T-helper 2 cell (primary cell): ENCODE data around the gene IZUMO1.
A peak's percentile ranks its signal among the peaks of the same experiment; 100 is the strongest.

ENCODE experiments used
- DNase-seq, 5 experiments: peaks; one replicate each; pipeline versions ENCODE4 v3.0.0 to v3.0.0-alpha.2; 2012 to 2022

IZUMO1 gene

DNA sequence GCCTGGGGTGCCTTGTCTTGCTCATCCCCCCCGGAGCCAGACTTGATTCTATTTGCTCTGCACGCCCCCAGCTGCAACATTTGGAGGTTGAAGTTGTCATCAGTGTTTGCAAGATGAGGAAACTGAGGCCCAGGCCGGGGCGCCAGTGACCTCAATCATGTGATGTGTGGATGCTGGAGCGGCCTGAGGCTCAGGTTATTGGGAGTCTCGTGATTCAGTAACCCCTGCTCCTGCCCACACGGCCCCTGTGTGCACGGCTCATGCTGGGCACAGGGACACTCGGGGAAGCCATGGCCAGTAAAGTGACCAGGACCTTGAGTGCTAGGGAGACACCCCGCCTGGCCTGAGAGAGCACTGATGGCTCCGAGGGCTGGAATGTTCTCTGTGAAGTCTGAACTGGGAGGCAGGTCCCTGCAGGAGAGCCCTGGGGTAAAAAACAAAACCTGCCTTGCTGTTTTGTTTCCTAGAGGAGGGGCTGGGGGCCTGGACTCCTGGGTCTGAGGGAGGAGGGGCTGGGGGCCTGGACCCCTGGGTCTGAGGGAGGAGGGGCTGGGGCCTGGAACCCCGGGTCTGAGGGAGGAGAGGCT lies 10.5 kb upstream of the IZUMO1 start:
- DNase-seq = no peak

DNA sequence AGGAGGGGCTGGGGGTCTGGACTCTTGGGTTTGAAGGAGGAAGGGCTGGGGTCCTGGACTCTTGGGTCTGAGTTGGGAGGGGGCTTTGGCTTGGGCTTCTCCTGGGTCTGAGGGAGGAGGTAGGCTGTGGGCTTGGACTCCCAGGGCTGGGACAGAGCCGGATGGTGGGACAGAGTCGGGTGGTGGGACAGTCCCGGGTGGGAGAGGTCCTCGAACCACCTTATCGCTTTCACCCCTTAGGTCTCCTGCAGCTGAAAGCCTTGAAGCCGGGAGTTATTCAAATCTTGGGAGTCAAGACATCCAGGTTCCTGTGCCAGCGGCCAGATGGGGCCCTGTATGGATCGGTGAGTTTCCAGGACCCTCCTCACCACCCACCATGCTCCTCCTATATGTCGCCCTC lies 10.0 kb upstream of the IZUMO1 start:
- no peak for DNase-seq

DNA sequence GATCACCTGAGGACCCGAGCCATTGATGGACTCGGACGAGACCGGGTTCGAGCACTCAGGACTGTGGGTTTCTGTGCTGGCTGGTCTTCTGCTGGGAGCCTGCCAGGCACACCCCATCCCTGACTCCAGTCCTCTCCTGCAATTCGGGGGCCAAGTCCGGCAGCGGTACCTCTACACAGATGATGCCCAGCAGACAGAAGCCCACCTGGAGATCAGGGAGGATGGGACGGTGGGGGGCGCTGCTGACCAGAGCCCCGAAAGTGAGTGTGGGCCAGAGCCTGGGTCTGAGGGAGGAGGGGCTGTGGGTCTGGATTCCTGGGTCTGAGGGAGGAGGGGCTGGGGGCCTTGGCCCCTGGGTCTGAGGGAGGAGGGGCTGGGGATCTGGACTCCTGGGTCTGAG lies 9.5 kb upstream of the IZUMO1 start:
- DNase-seq = no peak

DNA sequence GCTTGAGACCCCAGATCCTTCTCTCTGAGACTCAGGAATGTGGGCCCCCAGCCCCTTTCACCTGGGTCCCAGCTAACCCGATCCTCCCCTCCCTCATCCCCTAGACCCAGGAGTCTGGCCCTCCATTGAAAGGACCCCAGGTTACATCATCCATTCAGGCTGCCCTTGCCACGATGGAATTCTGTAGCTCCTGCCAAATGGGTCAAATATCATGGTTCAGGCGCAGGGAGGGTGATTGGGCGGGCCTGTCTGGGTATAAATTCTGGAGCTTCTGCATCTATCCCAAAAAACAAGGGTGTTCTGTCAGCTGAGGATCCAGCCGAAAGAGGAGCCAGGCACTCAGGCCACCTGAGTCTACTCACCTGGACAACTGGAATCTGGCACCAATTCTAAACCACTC lies 9.1 kb upstream of the IZUMO1 start:
- DNase-seq = no peak

DNA sequence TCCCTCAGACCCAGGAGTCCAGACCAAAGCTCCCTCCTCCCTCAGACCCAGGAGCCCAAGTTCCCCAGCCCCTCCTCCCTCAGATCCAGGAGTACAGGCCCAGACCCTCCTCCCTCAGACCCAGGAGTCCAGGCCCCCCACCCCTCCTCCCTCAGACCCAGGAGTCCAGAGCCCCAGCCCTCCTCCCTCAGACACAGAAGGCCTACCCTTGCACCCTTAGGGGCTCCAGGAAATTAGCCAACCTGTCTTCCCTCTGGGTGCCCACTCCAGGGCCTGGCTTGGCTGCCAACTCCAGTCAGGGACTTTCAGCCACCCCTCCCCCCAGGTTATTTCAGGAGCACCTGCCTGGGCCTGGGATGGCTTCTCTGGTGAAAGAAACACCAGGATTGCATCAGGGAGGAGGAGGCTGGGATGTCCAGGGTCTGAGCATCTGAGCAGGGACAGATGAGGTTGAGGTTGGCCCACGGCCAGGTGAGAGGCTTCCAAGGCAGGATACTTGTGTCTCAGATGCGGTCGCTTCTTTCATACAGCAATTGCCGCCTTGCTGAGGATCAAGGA lies 8.5 kb upstream of the IZUMO1 start, which contains the start of gene FGF21:
Gene FGF21, plus strand, starts transcription at position 441 of the 558 bp plus-strand sequence. CDS start 713 bp downstream, outside the sequence.
- DNase-seq = no peak

DNA sequence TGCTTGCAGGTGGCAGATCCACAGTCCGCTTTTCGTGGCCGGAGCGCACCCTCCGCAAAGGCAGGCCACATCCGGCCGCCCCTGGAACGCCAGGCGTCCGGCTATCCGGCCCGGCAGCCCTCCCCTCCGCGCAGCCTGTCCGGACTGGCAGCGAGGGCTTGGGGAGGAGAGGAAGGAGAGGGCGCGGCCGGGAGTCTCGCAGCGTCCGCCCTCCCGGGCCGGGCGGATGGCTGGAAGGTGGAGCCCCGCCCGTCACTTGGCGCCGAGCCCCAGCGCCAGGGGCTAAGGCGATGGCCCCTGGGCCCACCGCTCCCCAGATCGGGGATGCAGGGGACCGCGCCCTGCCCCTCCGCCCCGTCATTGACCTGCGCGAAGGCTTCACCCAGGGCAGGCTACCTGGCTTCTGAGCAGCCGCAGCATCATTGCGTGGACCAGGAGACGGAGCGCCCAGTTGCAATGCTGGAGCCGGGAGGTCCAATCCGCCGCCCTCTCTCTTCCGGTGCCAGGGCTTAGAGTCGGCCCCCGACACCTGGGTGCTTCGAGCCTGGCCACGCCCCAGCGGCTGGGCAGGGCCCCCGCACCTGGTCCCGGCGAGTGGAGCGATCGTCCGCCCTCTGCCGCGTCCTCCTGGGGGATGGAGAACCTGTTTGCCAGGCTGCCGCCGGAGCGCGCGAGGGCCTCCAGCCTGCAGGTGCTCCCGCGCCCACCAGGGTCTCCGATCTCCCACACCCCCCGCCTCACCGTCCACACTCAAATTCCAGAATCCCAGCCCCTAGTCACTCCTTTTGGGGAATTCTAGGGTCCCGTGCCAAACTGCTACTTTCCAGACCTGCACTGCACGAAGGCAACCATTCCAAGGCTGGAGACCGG lies 6.0 kb upstream of the IZUMO1 start, which contains the start of gene FUT1:
Gene FUT1, minus strand, starts transcription at position 146 of the 870 bp plus-strand sequence. CDS start 1,360 bp downstream, outside the sequence.
- DNase-seq = peak in 1 of 5 experiments; percentile 35

DNA sequence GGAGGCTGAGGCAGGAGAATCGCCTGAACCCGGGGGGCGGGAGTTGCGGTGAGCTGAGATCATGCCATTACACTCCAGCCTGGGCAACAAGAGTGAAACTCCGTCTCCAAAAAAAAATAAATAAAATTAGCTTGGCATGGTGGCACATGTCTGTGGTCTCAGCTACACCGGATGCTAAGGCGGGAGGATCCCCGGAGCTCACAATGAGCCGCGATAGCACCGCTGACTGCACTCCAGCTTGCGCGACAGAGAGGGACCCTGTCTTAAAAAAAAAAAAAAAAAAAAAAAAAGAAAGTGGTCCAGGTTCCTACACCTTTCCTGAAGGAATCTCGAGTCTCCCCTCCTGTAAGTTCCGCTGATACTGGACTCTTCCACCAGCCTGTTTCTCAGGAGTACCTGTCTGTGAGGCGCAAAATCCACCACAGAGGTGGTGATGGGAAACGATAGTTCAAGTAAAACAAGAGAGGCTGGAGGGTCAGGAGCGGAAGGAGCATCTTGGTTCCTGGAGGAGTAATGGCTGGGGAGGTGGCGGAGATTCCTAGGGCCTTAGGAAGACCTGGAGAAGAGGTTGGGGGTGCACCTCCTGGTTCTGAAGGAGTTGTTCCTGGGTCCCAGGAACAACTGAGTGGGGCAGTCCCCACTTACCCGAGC lies 5.3 kb upstream of the IZUMO1 start:
- DNase-seq = peak in 1 of 5 experiments; percentile 44

DNA sequence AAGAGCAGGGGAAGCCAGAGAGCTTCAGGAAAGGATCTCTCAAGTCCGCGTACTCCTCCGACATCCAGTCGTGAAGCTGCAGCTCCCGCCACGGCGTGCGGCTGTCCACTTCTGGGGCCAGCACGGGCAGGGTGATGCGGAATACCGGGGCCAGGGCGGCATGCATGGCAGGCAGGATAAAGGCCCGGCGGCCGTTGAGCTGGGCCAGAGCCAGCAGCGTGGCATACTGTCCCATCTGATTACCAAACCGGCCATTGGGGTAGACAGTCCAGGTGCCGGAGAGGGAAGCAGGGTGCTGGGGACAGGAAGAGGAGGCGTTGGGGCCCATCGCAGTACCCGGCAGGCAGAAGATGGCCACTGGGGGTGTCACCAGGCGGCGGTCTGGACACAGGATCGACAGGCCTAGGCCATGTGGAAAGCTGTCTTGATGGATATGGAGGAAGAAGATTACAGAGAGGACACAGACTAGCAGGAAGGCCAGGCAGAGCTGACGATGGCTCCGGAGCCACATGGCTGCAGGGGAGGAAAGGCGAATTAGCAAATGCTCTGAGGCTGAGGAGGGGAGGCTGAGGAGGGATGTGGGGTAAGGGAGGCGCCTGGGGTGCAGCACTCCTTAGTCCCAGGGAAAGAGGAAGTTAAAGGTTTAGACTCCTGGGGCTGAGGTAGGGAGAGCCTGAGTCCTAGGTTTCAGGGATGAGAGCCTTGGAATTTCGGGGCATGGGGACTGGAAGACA lies 4.2 kb upstream of the IZUMO1 start:
- no peak for DNase-seq

DNA sequence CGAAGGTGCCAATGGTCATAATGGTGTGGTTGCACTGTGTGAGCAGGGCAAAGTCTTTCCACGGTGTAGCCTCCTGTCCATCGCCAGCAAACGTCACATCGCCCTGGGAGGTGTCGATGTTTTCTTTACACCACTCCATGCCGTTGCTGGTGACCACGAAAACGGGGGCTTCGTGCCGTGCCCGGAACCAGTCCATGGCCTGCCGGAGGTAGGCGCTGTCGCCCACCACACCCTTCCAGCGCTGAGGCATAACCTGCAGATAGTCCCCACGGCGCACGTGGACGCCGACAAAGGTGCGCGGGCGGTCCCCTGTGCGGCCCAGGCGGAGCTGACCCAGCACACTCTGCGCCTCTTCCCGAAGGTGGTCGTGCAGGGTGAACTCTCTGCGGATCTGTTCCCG lies 3.6 kb upstream of the IZUMO1 start:
- DNase-seq = no peak

DNA sequence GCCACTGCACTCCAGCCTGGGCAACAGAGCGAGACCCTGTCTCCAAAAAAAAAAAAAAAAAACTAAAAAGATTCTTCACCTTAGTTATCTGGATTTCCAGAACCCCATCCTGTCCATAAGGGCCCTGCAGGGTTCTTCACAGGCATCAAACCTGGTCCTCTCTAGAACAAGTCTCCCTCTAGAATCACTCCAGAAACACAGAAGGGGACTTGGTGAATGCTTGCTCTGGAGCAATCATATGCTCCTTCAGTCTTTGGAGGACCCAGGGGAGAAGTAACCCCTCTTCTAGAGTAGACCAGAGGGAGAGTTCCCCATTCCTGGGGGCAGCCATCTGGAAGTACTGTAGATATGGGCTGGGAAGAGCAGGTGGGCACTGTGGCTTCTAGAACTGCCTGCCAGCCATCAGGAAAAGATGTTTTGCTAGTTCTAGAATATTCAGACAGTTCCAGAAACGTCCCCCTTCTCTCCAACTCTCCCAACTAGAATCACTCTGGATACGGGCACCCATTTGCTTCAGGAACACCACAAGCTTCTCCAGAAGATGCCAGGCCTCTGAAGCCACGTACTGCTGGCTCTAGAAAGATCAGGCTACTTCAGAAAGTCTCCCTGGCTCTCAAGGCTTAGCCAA lies 3.0 kb upstream of the IZUMO1 start:
- no peak for DNase-seq

DNA sequence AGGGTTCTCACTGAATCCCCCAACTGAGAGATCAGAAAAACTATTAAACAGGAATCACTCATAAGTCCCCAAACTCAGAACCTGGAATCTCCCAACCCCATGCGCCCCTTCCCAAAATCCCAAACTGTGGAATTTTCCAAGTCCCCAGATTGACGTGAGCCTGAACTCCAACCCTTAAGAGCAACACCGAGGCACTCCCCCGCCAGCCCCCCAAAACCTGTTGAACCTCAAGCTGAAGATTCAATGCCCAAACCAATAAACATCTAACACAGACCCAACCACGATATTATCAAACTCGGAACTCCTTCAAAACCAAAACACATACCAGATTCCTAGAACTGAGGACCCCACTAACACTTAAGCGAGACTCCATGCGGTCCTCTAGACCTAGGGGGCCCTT lies 599 bp downstream of the IZUMO1 start:
- DNase-seq = no peak

DNA sequence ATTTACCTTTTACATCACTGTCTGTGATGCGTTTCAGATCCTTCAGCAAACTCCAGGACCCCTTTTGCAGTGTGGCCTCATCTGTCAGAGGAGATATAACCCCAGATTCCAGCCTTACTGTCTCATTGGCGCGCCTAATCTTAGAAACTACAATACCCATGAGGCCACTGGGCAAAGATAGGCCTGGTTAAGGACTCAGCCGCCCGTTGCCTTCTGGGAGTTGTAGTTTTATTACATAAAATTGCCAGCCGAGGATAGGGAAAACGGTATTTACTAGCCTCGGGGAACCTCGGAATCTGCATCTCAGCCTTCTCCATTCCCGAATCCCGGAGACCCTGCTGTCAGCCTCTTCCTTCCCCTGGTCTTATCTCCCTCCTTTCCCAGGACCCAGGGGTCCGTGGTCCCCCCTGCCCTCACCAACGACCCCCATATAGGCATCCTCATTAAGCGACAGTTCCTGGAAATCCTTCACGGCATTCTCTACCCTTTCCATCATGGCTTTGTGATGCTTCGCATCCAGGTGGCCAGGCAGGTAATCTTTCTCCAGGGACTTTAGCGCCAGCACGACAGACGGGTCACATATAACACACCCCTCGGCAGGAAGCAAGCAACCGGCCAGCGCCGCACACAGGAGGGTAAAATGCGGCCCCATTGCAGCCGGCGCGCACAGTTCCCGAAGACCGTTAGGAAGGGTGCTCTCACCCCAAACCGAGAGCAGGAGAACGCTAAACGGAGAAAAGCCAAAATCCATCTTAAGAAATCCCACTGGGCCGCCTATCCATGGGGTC lies 1.3 kb downstream of the IZUMO1 start:
- peak in 4 of 5 experiments; percentile 18 to 74 (median 39) for DNase-seq

DNA sequence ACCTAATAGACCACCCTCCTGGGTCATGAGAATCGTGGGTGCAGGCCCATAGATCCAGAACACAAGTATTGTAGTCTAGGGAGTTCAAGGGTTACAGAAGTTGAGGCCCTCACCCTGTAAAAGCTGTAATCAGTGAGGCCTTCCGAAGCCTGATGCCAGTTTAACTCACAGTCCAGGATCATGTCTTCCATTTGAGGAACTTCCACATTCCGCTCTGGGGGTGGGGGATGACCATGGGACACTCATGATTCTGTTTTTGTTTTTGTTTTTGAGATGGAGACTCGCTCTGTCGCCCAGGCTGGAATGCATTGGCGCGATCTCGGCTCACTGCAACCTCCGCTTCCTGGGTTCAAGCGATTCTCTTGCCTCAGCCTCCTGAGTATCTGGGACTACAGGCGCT lies 4.6 kb downstream of the IZUMO1 start:
- DNase-seq = no peak

DNA sequence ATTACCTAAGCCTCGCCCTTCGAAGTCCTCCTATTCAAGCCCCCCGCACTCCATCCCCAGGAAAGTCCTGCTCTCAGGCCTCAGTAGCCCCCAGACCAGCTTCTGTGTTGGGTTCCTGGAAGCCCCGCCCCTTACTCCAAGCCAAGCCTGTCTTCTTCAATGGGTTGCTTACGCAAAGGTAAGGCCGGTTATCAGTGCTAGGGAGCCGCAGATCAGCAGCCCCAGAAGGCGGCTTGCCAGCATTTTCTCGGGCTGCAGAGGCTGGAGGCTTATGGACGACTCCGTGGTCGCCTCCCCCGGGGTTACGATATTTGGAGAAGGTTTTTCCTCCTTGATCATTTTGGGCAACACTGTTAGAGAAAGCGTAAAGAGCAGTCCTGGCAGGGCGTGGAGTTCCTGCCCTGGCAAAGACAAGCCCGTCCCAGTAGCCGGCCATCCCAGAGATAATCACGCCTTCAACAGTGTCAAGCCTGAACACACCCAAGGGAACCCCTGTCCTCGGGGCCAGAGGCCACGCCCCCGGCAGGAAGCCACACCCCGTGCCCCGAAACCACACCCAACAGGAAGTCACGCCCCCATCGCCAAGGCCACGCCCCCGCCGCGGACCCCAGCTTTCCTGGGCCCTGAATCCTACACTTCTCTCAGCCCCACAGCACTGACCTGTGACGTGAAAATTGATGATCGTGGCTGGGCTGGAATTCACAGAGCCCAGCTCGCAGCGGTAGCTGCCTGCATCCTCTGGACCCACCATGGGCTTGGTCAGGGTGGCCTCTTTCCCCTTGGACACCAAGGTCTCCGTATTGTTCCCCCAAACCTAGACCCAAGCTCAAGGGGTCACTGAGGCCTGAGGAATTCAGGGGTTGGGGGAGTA lies 5.3 kb downstream of the IZUMO1 start:
- peak in 1 of 5 experiments; percentile 14 for DNase-seq

DNA sequence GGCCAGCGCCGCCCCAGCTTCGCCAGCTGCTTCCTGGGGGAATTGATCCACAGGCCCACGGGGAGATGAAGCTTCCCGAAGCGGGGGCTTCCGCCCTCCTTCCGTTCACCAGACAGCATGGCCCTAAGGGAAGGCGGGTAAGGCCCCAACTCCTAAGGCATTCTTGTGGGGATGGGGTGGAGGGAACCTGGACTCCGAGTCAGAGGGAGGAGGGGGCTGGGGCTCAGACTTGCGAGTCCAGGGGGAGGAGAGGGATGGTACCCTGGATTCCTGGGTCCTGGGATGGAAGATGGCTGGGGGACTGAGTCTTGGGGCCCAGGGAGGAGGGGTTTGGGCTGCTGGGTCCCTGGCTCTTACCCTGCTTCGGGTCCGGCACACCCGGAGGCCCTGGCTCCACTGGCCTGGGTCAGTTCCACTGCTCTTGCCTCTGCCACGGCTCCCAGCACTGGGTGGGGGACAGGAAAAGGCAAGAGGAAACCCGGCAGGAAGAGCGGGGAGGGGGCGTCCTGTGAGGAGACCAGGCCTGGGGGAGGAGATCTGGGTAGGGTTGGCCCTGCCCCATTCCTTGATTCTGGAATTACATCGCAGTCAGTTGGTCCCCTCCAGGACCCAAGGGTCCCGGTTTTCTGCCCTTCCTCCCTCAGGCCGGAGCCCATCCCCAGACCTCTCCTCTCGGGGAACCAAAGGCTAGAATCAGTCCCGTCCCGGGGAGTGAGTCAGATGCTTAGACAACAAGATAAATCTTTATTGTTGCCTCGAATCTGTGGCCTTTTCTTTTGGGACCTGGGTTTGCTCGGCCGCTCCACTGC lies 6.3 kb downstream of the IZUMO1 start, which contains the start of gene RASIP1:
Gene RASIP1, minus strand, starts transcription at position 447 of the 809 bp plus-strand sequence. Its CDS starts 328 bp downstream, at position 119.
- DNase-seq = no peak

DNA sequence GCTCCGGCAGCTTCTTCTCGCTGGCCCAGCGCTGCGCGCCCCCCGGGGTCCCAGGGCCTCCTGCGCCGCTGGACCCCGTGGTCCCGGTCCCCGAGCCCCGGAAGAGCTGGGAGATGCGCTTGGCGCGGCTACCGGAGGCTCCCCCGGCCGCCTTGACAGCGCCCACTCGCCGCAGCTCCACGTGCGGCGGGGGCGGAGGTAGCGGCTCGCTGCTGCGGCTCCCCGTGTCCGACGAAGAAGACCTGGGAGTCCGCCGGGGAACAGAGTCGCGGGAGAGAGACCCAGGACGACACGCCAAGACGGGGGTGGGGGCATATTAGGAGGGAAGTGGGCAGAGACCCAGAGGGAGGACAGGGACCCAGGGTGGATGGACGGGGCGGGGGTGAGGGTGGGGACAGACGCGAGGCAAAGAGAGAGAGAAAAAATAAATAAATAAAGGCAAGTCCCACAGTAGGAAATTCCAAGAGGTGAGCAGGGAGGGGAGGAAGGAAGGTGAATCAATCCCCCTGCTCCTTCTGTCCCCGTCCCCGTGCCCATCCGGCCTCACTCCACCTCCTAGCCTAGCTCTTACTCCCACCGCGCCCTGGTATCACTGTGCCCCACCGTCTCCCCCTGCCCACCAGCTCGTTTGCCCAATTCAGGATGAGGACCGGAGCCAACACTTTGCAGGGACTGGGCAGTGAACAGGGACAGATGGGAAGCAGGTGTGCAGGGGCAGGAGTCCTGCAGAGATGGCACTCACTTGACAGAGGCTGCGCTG lies 7.1 kb downstream of the IZUMO1 start:
- DNase-seq = no peak

DNA sequence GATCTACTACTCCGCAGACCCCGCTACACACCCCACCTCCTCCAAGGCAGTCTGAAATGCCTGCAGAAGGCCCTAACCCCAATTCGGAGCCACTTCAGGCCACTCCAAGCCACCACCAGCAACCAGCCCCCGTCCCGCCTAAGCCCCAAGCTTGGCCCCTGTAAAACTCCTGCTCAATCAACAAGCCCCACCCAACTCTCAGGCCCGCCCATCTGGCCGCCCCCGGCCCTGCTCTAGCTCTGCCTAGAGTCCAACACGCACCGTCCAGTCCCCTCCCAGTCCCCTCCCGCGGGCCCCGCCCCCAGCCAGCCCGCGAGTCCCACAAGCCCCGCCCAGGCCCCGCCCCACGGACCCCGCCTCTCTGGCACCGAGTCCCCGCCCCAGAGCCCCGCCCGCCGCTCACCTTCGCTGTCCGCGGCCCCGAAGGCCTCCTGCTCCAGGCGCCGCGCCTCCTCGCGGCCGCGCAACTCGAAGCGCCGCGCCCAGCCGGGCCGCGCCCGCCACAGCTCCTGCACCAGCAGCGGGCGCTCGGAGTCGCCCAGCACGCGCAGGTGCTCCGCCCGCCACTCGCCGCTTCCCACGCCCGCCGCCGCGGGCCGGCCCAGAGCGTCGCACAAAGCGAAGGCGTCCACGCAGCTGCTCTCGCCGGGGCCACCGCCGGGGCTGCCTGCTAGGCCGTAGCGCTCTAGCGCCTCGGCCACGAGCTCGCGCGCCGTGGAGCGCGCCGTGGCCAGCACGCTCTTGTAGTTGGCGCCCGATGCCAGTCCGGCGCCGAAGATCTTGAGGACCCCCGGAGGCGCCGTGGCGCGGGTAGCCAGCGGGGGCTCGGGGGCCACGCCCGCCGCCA lies 7.9 kb downstream of the IZUMO1 start:
- peak; percentile 77 to 96 (median 88) for DNase-seq
